ENCODE measurements around the gene SATB1.
A peak's percentile ranks its signal among the peaks of the same experiment; 100 is the strongest.
"Not testable (repeated sequence)": the region's sequence is repeated elsewhere in the genome, so short reads cannot be mapped to it uniquely, and the experiment has no call there.

The SATB1 gene

GRCh38 chr3:18424729-18425640, at the start of gene SATB1:
Gene SATB1, minus strand, starts transcription at chr3:18425339. Its CDS starts 4,372 bp downstream, at chr3:18420967.
- DNase-seq = peak; percentile 91

- DNase-seq = no peak
These were observed 49.1 kb upstream of the SATB1 start for GRCh38 chr3:18474202-18474601.

GRCh38 chr3:18469775-18470174, 44.6 kb upstream of the SATB1 start:
- DNase-seq = no peak

- DNase-seq = no peak
These were observed 41.0 kb upstream of the SATB1 start for GRCh38 chr3:18466136-18466535.

- no peak for DNase-seq
These were observed 29.6 kb upstream of the SATB1 start for GRCh38 chr3:18454766-18455165.

- DNase-seq = not testable (repeated sequence)
These were observed 24.5 kb upstream of the SATB1 start for GRCh38 chr3:18449618-18450017.

GRCh38 chr3:18447720-18448119, 22.6 kb upstream of the SATB1 start:
- no peak for DNase-seq

GRCh38 chr3:18446149-18446825, 21.1 kb upstream of the SATB1 start:
- DNase-seq = peak; percentile 13

- peak; percentile 67 for DNase-seq
These were observed 20.4 kb upstream of the SATB1 start for GRCh38 chr3:18445401-18446148.

GRCh38 chr3:18444595-18445400, 19.7 kb upstream of the SATB1 start:
- peak; percentile 82 for DNase-seq

GRCh38 chr3:18443665-18444594, 18.8 kb upstream of the SATB1 start:
- DNase-seq = peak; percentile 69

GRCh38 chr3:18442756-18443664, 17.9 kb upstream of the SATB1 start:
- DNase-seq = no peak

GRCh38 chr3:18441551-18441950, 16.4 kb upstream of the SATB1 start:
- no peak for DNase-seq

GRCh38 chr3:18440066-18440722, 15.1 kb upstream of the SATB1 start:
- no peak for DNase-seq

- DNase-seq = no peak
These were observed 14.1 kb upstream of the SATB1 start for GRCh38 chr3:18439281-18439680.

GRCh38 chr3:18438586-18438985, 13.4 kb upstream of the SATB1 start:
- no peak for DNase-seq

GRCh38 chr3:18436213-18436612, 11.1 kb upstream of the SATB1 start:
- no peak for DNase-seq

- DNase-seq = no peak
These were observed 9.6 kb upstream of the SATB1 start for GRCh38 chr3:18434711-18435110.

- DNase-seq = no peak
These were observed 7.6 kb upstream of the SATB1 start for GRCh38 chr3:18432752-18433151.

GRCh38 chr3:18431266-18431665, 6.1 kb upstream of the SATB1 start:
- DNase-seq = no peak
